Small intestine (tissue), 7 donors: Measurements from ENCODE around the gene UBA1. TPM values are rescaled to one million over a fixed set of nuclear protein-coding genes. Genes with fewer than 3 reads are reported as not detected.

Experiments used
- DNase-seq, 2 donors: peaks; one replicate each; pipeline versions ENCODE4 v3.0.0 to v3.0.0-alpha.2; 2013
- FAIRE-seq: peaks from 2 replicates; lab custom pipeline; 2012; peaks lifted over from hg19 to GRCh38; lab: Jason Lieb, UNC
- H3K27ac ChIP-seq, 3 donors: one replicate each; pipeline ENCODE4 v1.5.1; 2013; ENCODE audit warnings: low read length in 2 of 3, mild to moderate bottlenecking in 2 of 3, control low read depth in 1 of 3, inconsistent platforms in 1 of 3, low read depth in 1 of 3, moderate library complexity in 1 of 3
- H3K27me3 ChIP-seq, 3 donors: one replicate each; pipeline ENCODE4 v1.6.1; 2013; ENCODE audit warnings: low read length in 3 of 3, inconsistent platforms in 1 of 3; ENCODE audit not compliant: control insufficient read depth in 3 of 3, insufficient read depth in 3 of 3
- H3K36me3 ChIP-seq, 3 donors: one replicate each; pipeline ENCODE4 v1.6.1; 2013; ENCODE audit warnings: low read length in 3 of 3, inconsistent platforms in 1 of 3, low read depth in 1 of 3, mild to moderate bottlenecking in 1 of 3, moderate library complexity in 1 of 3; ENCODE audit not compliant: control insufficient read depth in 3 of 3, insufficient read depth in 2 of 3
- H3K4me1 ChIP-seq, 3 donors: one replicate each; pipeline ENCODE4 v1.6.1; 2013; ENCODE audit warnings: low read length in 2 of 3, inconsistent platforms in 1 of 3, low read depth in 1 of 3, mild to moderate bottlenecking in 1 of 3, moderate library complexity in 1 of 3; ENCODE audit not compliant: control insufficient read depth in 3 of 3, insufficient read depth in 2 of 3
- H3K4me3 ChIP-seq, 3 donors: one replicate each; pipeline ENCODE4 v1.5.1; 2013; ENCODE audit warnings: low read length in 3 of 3, control low read depth in 1 of 3, inconsistent platforms in 1 of 3, low read depth in 1 of 3, mild to moderate bottlenecking in 1 of 3, moderate library complexity in 1 of 3
- H3K9me3 ChIP-seq, 2 donors: one replicate each; pipeline ENCODE4 v1.6.1; 2013; ENCODE audit warnings: low read depth in 1 of 2, low read length in 1 of 2; ENCODE audit not compliant: control insufficient read depth in 2 of 2, insufficient read depth in 1 of 2
- WGBS, 3 donors: extraction: QIAGEN DNeasy Blood & Tissue Kit; methylation state at CpG; one replicate each; pipeline ENCODE4 v1.1.7; 2013; 5-methylcytosine and 5-hydroxymethylcytosine counted together
- polyA plus RNA-seq, 4 donors: library from polyadenylated mRNA; stranded (reverse) in 3 of 4; unstranded in 1 of 4; fragments of 200-250 nt in 3 of 4; fragments of 120-200 nt in 1 of 4; gene quantifications; one replicate each; pipeline versions ENCODE4 v1.2.1 to v1.2.3, GENCODE V29; 2013
- donor health status: healthy with polysubstance abuse.
- donor health status: control.
- donor health status: control.
- donor health status: Bipolar disorder and iron deficiency.
- donor health status: healthy.

Gene UBA1
- polyA plus RNA-seq, 4 donors = 90.5 to 148 (median 98.3) TPM

DNA sequence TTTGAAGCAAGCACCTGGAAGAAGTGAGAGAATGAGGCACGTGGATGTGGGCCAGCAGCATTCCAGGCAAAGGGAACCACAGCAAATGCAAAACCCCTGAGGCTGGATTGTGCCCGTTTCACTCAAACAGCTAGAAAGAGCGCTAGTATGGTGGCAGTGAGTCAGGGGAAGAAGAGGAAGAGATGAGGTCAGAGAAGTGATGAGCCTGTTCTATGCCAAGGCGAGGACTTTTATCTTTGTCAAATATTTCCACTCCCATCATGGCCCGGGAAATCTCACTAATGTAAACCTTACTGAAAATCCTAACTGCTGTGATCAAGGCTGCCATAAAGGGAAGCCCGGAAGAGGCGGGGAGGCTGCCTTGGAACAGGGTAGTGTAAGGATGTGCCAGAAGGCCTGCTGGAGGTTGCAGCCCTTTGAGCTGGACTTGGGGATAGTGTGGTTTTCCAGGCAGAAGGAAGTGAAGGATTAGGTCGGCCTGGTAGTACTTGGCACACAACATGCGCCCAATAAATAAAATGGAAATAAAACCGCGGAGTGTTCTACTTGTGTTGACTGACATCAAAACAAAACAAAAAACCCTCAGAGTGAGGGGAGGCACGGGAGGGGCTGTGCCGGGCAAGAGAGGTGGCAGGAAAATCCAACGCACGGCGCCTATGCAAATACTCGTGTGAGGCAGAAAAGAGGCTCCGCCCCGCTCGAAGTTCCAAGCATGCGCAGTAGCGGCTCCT lies 23.7 kb downstream of the UBA1 start:
- WGBS, 3 donors = 3 to 12% (median 8%) methylated on average over 15 to 22 of the region's 22 CpGs
- FAIRE-seq = no peak

DNA sequence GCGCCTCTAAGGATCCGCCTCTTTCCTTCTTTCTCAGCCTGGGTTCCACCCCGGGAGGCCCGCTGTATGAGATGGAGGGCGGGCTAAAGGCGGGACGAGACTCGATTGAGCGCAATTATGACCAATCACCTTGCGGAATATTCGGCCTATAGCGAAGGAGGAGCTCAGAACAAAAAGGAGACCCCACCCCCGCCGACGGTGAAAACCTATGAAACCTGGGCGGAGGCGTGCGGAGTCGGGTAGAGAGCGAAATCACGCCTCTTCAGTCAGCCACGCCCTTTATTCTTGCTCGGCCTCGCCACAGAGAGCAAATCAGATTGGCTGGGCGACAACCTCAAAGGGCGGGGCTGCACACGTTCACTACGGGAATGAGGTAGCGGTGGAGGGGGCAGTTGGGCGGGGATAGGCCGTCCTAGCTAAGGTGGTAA lies 24.2 kb downstream of the UBA1 start:
- FAIRE-seq = peak; percentile 88

More for the DNA sequence above, 23.7 kb downstream of the UBA1 start:
- Histone ChIP-seq H3K27me3 (no peaks in the 10 kb centered on the region), H3K27ac (peak overlapping the region; percentile 6 to 99 (median 88)), H3K36me3 (peaks cover 2 to 50% (median 14%) of the 10 kb centered on the region in 3 donors), H3K9me3 (no peaks in the 10 kb centered on the region), H3K4me3 (peak overlapping the region in 2 of 3 donors; percentile 4 to 32), H3K4me1 (peaks cover 0 to 21% (median 6%) of the 10 kb centered on the region in 3 donors)
- peak in 1 of 2 donors; percentile 52 for DNase-seq

DNA sequence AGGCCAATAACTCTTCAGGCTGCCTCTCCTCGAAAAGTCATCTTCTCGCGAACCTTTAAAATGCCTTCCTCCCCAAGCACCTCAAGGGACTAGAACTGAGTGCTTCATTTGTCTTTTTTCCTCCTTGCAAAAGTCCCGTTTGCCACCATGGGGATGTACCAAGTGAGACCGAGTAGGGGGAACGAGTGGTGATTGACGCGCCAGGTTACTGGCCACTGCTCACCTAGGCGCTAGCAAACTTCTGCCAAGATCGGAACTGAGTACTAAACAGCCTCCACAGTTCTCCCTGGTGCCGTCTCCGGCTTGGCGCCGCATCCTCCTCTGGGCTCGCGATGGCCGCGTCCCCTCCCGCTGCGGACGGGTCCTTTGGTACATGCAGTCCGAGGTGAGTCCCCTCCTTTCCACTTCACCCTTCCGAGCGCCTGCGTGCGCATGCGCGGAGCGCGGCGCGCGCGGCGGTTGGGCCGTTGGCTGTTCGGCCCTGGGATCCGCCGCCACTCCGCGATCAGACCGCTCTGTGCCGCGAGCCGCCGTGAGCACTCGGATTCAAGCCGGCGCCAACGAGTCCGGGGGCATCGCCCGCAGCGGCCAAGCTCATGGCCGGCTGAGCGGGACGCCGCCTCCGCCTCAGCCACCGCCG lies 24.8 kb downstream of the UBA1 start, which contains the start of gene CDK16:
CDK16 (plus strand) TSS at position 402 of the 640 bp plus-strand sequence. CDS start 4,877 bp downstream, outside the sequence.
- peak within 1 kb of the TSS; percentile 60 to 78 (median 76) for H3K4me3 ChIP-seq
- no peaks in the 10 kb centered on the region for H3K27me3 ChIP-seq
- peaks cover 0 to 21% (median 6%) of the 10 kb centered on the region in 3 donors for H3K4me1 ChIP-seq
- H3K9me3 ChIP-seq = no peaks in the 10 kb centered on the region
- peak; percentile 74 to 92 for DNase-seq
- peaks cover 2 to 47% (median 5%) of the 10 kb centered on the region in 3 donors for H3K36me3 ChIP-seq
- no peak for FAIRE-seq
- 0 to 1% (median 1%) methylated on average over 19 to 61 of the region's 61 CpGs for WGBS, 3 donors
- peak within 1 kb of the TSS; percentile 96 to 99 (median 97) for H3K27ac ChIP-seq

More for the DNA sequence above, 24.2 kb downstream of the UBA1 start:
- Histone ChIP-seq H3K4me3 (peak overlapping the region; percentile 60 to 78 (median 76)), H3K27ac (peak overlapping the region; percentile 96 to 99 (median 97)), H3K4me1 (peaks cover 0 to 21% (median 6%) of the 10 kb centered on the region in 3 donors), H3K36me3 (peaks cover 2 to 45% (median 8%) of the 10 kb centered on the region in 3 donors), H3K27me3 (no peaks in the 10 kb centered on the region), H3K9me3 (no peaks in the 10 kb centered on the region)
- DNase-seq = peak; percentile 96 to 98
- WGBS, 3 donors = 0 to 1% (median 1%) methylated on average over 23 to 31 of the region's 31 CpGs

DNA sequence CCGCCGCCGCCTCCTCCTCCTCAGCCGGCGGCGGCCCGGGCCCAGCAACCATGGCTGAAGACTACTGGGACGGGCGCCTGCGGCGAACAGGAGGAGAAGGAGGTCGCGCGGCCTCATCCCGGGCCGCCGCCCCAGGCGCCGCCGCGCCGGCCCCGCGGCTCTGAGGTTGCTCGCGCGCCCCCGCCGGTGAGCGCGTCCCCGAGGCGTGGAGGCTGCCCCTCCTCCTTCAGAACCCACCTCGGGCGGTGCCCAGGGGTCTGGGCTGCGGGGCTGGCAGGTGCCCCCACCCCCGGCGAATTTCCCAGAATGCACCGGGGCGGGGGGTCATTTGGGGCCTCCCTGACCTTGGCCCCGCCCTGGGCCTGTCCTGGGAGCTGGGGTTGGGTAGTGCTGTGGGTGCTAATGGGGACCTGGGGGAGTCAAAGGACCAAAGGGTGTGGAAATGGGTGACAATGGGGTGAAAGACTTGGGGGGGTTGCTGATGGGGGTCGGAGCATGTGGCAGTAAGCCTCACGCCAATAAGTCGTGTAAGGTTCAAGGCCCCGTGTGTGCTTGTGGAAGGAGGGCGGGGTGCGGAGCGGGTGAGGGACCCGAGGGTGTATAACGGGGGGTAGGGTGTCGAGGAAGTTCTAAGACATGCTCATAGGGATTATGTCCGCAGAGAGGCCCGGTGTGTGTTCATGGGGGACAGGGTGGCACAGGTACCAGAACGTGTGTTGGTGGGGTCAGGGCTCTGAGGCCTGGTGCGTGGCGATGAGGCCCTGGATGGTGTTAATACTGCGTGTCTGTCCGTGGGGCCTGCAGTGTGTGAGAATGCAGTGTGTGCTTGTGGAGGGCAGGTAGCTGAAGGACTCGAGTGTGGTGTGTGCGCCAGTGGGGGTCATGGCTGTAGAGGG lies 25.5 kb downstream of the UBA1 start:
- Histone ChIP-seq H3K36me3 (peaks cover 5 to 47% (median 7%) of the 10 kb centered on the region in 3 donors), H3K4me1 (peaks cover 0 to 21% (median 6%) of the 10 kb centered on the region in 3 donors), H3K27me3 (no peaks in the 10 kb centered on the region), H3K9me3 (no peaks in the 10 kb centered on the region), H3K27ac (peak overlapping the region; percentile 96 to 99 (median 97)), H3K4me3 (peak overlapping the region; percentile 60 to 78 (median 76))
- 1 to 11% (median 6%) methylated on average over 19 to 60 of the region's 60 CpGs for WGBS, 3 donors
- FAIRE-seq (no peak), DNase-seq (peak; percentile 47 to 62)

DNA sequence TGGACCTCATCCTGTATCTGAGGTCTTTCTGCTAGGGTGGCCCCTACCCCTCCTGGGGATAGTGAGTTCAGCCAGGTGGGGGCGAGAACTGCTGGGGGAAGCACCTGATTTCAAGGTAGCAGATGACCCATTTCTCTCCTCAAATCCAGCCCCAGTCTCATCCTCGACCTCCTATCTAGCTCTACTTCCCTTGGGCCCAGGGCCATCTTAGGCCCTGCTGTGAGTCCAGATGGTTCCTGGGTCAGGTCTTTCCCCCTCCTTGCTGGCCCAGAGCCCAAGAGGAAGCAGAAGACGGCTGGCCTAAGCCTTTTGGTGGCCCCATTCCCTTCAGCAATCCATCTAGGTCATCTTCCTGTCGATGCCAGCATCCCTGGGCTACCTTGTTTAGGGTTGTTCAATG lies 28.1 kb downstream of the UBA1 start:
- WGBS, 3 donors = 60 to 76% (median 65%) methylated on average over 4 of the region's 4 CpGs
- no peaks in the 10 kb centered on the region for H3K9me3 ChIP-seq
- peaks cover 0 to 19% (median 6%) of the 10 kb centered on the region in 3 donors for H3K4me1 ChIP-seq
- peaks cover 7 to 46% (median 14%) of the 10 kb centered on the region in 3 donors for H3K36me3 ChIP-seq
- no peaks in the 10 kb centered on the region for H3K27me3 ChIP-seq
- FAIRE-seq (no peak), DNase-seq (no peak)
- no peak overlapping the region for H3K4me3 ChIP-seq
- H3K27ac ChIP-seq = no peak overlapping the region

DNA sequence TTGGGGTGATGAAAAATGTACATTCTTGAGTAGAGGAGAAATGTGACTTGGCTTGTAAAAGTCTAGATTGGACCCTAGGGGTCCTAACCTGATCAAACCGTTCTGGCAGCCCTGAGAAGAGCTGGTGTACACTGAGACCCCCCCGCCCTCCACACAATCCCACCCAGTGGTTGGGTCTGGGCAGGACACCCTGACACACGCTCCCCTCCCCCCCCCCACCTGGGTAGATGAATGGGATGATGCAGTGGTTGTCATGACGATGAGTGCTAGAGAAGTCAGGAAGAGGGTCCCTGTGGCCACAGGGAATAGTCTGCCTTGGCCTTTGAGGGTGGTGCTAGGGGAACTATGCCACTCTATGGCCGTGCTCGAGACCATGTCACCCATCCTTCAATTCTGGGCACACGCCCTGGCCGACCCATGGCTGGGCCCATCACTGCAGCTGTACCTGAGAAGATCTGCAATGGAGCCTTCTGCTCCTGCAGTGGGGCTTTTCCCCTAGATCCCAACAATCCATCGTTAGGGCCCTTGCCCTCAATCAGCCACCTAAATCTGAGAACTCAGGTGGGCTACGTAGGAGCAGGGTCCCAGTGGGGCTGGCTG lies 29.2 kb downstream of the UBA1 start:
- 85 to 91% (median 89%) methylated on average over 6 to 10 of the region's 10 CpGs for whole genome bisulfite sequencing, 3 donors
- Histone ChIP-seq H3K27me3 (no peaks in the 10 kb centered on the region), H3K4me1 (peaks cover 0 to 12% (median 6%) of the 10 kb centered on the region in 3 donors), H3K9me3 (no peaks in the 10 kb centered on the region), H3K27ac (no peak overlapping the region), H3K4me3 (no peak overlapping the region), H3K36me3 (peaks cover 8 to 53% (median 14%) of the 10 kb centered on the region in 3 donors)
- FAIRE-seq = no peak
- no peak for DNase-seq

DNA sequence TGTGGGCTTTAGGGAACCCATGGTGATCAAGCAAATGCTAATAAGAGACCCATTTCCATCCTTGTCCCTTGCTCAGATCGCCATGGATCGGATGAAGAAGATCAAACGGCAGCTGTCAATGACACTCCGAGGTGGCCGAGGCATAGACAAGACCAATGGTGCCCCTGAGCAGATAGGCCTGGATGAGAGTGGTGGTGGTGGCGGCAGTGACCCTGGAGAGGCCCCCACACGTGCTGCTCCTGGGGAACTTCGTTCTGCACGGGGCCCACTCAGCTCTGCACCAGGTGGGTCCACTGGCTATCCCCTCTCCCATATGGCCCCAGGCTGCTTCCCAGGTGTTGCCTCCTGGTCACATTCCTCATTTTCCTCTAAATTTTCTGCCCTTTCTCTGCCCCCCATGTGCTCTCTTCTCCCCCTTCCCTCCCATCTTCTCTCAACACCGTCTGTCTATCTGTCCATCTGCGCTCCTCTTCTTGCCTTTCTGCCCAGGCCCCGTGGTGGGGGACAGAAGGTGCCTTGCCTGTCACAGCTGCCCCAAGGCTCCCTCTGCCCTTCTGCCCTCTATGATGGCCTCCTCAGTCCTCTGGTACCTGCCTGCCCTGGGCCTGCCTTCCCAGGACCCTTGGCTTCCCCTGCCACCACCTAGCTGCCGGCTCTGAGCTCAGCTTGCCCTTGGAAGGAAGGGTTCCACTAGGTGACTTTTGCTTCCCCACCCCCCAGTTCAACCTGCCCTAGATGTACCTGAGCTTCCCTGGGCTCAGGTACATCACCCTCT lies 30.0 kb downstream of the UBA1 start:
- H3K9me3 ChIP-seq = no peaks in the 10 kb centered on the region
- peaks cover 8 to 56% (median 17%) of the 10 kb centered on the region in 3 donors for H3K36me3 ChIP-seq
- H3K27ac ChIP-seq = no peak overlapping the region
- H3K4me3 ChIP-seq = no peak overlapping the region
- WGBS, 3 donors = 90 to 95% (median 91%) methylated on average over 10 to 13 of the region's 13 CpGs
- no peak for DNase-seq
- peaks cover 0 to 12% (median 6%) of the 10 kb centered on the region in 3 donors for H3K4me1 ChIP-seq
- FAIRE-seq = no peak
- no peaks in the 10 kb centered on the region for H3K27me3 ChIP-seq
